Activated CD4-positive, alpha-beta T cell treated with anti-CD3 and anti-CD28 coated beads, Interleukin-10, Interleukin-2, amounts not matched to agents 100 ng/mL and 50 ng/mL, durations not matched to agents 16 hours and 8 hours (primary cell): Measurements from ENCODE around the gene PFKP.

Source experiments
- DNase-seq: peaks from one replicate; pipeline ENCODE4 v3.0.0-alpha.2; 2020

The PFKP gene

DNA sequence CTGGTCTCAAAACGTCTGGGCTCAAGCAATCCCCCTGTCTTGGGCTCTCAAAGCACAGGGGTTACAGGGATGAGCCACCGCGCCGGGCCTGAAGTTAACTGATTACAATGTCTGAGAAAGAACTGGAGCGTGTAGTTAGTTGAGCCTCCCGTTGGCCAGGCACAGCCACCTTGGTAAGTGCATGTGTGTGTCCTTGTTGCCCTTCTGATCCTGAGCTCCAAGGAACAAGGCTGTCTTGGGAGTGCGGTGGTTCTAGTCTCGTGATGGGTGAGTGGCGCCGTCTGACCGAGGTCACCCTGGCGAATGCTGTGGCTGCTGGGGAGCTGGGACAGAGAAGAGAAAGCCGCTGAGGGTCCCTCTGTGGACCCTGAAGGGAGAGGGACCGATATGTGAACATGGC, 54.7 kb downstream of the PFKP start:
- no peak for DNase-seq

DNA sequence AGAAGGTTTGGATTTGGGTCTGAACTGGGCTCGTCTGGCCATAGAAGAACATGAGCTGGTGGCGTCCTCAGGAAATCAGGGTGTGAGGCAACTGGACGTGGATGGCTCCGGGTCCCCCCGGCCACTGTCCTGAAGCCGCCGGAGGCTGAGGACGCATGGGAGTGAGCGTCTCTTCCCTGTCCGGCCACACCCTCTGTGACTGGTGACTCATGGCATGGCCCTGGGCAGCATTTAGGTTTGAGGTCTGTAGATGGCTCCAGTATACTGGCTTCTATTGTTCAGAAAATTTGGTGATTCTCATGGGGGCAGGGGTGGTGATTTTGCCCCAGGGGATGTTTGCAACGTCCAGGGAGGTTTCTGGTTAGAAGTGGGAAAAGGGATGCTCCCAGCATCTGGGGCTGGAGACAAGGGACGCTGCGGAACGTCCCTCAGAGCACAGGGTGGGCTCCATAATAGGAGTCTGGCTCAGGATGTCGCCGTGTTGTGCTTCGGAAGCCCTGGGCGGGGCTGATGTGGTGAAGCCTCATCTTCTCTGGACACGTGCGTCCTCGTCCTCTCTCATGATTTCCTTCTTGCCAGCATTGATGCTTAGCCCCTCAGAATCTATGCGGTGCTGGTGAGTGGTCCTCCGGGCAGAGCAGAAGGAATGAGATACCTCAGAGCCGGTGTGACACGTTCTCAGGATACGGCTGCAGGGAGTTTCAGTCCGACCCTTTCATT, 55.3 kb downstream of the PFKP start:
- no peak for DNase-seq

DNA sequence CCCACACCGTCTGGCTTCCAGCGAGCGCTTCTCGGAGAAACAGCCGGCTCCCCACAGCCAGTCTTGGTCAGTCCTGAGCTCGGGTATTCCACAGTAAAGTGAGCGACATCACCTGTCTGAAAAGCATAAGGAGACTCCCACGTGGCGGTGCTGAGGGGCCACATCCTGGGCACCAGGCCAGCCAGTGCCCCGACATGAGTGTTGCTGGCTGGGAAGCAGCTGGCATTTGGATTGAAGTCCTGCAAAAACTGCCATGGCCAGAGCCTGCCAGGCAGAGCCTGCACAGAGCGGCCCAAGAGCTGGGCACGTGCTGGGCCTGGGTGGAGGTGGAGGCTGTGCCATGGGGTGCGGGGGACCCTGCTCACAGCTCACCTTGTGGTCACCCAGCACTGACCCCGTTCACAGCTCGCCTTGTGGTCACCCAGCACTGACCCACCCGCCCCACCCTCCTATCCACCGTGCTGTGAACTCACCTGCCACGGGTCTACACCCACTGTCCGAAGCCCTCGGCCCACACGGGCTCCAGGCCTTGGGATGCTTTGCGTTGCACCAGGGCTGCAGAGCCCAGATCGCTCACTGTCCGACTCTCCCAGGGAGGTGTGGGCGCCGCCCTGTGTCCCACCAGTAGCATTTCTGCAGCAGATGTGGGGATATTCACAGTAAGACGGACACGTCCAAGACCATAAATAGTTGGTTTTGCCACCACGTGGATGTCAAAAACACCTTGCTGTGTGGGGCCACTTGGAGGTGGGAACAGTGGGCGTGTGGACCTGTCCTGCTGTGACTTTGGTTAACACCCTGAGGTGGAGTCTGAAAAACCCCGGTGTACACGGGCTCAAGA, 56.4 kb downstream of the PFKP start:
- no peak for DNase-seq

DNA sequence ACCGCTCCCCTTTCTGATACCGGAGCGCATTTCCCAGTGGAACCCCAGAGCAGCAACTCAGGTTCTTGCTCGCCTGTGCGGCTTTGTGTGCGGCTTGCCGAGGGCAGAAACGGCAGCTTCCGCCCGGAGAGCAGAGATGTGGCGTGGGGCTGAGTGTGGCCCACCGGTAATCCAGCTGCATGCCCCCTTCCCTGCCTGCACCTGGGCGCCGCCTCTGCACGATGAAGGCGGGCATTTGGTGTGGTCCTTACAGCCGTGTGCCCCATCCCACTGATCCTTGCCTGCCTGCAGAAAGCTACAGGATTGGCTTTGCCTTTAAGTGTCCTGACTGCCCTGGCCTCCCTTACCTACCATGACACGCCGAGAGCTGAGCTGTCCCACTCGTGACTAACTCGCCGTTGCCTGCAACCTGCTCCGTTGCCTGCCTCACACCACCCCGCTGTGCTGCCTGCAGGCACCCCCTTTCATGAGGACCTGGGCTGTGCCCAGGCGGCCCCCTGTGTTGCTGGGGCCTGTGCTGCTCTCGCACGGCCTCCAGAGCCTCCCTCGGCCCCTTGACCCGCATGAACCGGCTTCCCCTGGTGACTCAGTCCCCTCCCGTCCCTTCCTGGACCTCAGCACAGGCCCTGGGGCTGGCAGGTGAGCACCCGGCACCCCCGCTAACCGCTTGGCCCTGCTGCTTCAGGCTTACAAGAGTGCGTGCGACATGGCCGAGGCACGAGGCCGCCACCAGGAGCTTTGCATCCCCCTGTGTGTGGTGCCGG, 57.2 kb downstream of the PFKP start:
- no peak for DNase-seq

DNA sequence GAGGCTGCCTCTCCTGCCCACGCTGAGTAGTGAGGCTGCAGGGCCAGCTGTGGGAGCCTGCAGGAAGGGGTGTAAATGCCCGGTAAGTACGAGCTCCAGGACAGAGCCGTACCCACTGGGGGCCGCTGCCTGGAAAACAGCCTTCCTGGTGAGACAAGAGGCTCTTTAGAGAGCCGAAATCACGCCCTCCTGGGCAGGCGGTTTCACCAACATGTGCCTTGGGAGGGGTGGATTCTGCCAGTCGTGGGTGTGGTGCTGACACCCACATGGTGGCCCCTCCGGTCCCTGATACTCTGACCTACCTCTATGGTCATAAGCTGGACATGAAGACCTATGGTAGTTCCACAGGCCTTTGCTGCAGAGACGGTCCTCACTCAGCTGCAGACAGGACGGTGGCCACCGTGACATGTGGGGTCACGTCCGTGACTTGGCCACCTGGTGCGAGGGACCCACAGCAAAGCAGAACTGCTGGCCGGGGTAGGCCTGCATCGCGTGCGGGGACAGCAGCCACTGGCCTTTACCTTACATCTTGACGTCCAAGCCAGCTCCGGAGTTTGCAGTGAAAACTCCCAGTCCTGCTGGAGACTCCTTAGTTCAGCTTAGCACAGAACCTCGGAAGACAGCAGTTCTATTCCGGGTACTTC, 58.3 kb downstream of the PFKP start:
- no peak for DNase-seq

DNA sequence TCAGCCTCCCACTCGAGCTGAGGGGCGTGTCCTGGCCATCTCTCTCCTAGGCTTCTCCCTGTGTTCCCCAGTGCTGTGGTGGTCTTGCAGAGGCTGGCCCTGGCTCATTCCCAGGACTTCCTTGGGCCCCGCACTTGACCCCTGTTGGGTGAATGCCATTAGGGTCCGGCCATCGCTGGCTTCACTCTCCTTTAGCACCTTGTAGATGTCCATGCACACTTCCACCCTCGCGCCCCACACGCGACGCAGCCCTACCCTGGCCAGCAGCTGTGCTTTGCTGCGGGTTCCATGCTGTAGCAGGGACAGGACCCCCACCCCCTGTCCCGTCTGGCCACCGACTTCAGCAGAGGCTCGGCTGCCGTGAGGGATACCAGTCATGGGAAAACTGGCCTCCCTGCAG, 58.9 kb downstream of the PFKP start:
- no peak for DNase-seq

DNA sequence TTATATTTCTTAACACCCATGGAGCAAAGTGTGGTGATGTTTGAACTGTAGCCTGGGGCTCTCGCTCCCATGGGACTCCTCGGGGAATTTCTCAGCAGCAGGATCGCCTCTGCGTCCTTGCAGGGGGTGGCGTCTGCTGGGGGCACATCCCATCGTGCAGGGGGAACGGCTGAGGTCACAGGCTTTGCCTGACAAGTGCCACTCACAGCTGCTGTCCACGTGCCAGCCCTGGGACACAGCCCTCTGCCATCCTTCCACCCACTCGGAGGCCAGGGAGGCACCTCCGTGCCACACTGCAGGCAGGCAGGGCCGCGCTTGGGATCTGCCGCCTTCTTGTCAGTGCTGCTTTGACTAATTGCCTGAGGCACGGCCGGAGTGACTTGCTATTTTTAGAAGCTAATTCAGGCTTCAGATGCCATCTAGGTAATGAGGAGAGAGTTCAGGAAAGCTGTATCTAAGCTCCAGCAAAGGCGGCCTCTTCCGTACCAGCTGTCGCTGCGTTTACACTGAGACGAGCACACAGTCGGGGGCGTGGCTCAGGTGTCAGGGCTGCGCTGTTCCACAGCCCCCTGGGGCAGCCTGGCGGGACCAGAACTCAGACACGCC, 59.5 kb downstream of the PFKP start:
- no peak for DNase-seq

DNA sequence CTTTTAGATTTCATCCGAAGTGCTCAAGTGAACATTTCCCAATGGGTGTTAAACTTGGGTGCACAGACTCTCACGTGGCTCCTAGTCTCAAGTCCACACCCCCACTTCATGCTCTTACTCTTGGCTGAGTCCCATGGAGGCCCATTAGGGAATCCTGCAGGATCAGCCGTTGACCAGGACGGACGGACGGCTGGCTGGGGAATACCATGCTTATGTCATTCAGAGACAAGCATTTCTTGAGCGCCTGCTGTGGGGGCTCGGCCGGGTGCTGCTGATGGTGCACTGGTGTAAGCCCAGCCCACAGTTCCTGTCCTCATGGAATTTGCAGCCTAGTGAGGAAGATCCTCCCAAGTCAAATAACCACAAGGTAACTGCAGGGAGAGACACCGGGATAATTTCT, 60.6 kb downstream of the PFKP start:
- DNase-seq = no peak

DNA sequence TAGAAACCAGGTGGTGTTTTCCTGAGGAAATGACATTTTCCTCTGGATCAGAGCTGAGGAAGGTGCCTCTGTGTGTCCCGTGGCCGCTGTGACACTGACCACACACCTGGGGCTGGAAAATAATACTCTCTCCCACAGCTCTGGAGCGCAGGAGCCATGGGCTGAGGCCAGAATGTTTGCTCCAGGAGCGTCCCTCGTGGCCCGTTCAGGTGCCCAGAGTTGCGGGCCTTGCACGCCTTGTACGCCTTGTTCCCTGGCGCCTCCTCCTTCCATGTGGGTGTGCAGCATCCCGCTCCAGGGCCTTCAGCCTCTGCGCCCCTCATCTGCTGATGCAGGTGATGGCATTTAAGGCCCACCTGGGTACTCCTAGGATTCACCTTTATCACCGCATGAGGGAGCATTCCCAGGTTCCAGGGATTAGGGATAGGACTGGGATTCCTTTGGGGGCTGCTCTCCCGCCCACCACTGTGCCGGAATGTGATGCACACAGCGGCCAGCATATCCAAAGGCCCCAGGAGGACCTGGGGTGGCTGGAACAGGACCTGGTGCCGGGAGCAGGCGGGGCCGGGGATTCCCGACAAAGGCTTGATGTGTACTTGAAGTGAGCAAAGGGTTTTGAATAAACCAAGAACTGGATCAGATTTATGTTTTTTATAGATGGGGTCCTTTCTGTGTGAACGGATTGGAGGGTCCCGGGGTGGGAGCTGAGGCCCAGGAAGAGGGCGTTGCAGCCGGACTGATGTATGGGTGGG, 61.2 kb downstream of the PFKP start:
- no peak for DNase-seq

DNA sequence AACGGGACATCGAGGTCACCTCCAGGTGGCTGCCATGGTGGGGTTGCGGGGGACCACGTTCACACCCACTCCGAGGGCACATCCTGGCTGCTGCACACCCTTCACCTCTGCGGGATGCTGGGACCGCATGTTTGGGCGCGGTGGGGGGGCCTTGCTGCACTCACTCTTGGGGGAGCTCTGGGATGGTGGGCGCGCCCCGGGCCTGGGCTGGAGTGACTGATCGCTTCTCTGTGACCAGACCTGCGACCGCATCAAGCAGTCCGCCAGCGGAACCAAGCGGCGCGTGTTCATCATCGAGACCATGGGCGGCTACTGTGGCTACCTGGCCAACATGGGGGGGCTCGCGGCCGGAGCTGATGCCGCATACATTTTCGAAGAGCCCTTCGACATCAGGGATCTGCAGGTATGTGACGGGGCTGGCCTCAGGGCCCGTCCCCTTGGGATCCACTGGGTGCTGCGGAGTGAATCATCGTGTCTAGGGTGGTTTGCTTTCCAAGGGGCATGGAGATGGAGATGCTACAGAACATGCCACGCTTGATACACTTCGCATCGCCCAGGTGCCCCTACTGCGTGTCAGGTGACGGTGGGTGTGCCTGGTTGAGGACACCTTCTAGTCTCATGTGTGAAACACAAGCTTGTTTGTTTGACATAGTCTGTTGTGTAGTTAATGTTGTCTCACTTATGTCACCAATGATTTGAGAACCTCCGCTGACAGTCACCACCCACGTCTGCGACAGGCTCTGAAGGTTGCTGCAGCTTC, 62.4 kb downstream of the PFKP start:
- DNase-seq = no peak

DNA sequence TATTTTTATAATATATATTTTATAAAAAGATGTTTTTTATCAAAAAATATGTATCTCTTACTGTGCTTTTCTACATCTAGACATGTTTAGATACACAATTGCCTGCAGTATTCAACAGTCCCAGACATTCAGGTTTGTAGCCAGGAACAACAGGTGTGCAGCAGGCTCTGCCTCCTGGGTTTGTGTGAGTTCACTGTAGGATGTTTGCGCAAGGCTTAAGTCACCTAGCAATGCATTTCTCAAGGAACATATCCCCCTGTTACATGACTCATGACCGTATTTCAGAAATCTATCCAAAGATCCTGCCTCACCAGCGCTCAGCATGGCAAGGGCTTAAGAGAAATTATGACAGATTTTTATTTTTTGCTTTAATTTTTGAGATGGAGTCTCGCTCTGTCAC, 63.8 kb downstream of the PFKP start:
- no peak for DNase-seq

DNA sequence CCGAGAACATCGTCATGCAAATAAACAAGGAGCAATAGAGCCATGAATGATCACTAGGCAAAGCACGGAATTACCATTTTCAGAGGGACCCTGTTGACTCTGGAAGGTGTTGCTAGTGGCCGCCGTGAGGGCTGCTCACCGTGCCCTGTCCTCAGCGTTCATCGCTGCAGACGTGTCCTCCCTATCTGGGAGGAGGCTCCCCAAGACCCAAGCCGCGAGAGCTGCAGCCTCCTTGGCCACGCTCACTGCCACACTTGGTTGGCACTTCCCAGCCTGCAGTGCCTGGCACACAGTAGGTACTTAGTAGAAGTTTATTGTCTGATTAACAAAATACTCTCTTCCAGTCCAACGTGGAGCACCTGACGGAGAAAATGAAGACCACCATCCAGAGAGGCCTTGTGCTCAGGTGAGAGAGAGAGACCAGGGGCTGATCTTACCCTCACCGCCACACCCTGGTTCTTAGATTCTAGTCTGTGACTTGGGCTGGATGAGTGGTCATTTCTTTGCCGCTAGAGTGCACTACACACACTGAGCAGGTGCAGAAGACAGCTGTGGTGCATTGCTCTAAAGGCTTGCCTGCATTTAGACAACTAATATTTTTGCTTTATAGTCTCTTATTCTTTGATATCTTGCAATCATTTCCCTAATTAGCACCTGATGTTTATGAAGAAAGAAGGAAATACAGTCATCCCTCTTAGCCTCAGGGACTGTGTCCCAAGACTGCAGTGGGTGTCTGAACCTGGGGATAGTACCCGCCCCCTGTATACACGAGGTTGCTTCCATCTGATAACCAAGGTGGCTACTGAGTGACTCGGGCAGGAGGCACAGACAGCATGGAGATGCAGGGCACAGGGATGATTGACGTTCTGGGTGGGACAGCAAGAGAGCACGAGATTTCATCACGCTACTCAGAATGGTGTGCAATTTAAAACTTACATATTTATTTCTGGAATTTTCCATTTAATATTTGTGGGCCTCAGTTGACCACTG, 65.0 kb downstream of the PFKP start:
- DNase-seq = no peak

DNA sequence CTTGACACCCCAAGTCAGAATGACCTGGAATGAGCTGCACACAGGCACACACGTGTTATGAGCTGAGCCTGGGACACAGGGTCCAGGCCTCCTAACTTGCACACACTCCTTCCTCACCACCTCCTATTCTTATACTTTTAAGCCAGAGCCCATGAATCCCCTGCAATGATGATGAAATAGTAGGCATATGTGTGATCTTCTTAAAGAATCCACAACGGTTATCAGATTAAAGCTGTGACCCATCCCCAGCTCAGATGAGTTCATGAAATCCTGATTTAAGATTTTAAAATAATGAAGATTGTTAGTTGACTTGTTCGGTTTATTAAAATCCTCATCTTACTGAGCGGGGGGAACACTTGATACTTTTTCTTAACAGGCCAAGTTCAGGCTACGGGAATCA, 66.6 kb downstream of the PFKP start:
- DNase-seq = no peak

DNA sequence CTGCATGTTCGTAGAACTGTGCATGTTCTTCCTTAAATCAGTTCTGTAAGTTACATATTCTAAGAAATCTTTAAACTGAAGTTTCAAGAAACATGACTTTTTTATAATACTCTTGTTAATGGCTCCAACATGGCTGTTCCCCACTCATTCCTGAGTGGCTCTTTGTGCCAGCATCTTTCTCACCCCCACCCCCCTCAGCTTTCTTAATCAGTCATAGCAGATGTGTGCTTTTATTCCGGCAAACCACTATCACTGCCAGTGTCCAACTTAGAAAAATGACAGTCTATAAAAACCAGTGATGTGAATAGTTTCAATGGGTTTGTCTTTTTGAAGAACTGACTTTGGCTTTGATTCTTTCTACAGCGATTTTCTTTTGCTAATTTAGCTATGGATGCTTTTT, 67.7 kb downstream of the PFKP start:
- DNase-seq = no peak

DNA sequence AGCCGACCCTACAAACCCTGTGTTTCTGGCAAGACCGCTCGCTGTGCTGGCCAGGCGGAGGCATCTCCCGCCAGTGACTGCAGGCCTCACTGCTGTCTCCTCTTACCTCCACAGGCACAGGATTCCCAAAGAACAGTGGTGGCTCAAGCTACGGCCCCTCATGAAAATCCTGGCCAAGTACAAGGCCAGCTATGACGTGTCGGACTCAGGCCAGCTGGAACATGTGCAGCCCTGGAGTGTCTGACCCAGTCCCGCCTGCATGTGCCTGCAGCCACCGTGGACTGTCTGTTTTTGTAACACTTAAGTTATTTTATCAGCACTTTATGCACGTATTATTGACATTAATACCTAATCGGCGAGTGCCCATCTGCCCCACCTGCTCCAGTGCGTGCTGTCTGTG, 69.0 kb downstream of the PFKP start:
- no peak for DNase-seq

DNA sequence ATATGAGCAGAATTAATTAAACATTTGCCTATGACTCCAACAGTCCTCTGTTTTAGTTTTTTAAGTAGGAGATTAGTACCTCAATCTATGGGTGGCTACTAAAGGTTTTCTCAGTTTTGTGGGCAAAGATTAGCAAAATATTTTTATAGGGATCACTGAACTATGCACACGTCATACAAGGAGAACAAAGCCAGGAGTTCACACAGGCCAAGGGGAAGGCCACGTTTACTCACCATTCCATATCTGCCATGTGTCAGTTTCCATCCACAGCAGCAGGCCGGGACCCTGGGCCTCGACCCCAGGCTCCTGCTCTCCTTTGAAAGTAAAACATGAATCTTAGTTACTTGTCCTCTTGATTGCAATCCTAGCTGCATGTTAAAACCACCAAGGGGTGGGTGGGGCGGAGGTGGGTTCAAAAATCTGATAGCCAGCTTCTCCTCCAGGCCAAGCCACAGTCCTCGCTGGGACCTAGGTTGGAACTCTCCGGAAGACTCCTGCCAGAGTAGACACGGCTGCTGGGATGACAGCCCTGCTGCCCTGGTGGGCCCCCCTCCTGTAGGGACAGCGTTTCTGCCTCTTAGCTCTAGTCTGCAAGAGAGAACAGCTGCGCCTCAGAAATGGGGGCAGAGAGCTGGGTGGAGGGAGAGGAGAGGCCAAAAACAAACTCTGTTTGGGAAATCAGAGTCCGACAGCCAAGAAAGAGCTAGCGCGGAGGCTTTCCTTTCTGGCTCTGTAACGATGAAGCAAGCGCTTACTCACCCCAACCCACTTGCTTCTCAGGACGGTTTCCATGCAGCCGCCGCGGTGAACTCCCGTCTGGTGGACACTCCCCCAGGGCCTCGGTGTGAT, 69.6 kb downstream of the PFKP start:
- DNase-seq = no peak

DNA sequence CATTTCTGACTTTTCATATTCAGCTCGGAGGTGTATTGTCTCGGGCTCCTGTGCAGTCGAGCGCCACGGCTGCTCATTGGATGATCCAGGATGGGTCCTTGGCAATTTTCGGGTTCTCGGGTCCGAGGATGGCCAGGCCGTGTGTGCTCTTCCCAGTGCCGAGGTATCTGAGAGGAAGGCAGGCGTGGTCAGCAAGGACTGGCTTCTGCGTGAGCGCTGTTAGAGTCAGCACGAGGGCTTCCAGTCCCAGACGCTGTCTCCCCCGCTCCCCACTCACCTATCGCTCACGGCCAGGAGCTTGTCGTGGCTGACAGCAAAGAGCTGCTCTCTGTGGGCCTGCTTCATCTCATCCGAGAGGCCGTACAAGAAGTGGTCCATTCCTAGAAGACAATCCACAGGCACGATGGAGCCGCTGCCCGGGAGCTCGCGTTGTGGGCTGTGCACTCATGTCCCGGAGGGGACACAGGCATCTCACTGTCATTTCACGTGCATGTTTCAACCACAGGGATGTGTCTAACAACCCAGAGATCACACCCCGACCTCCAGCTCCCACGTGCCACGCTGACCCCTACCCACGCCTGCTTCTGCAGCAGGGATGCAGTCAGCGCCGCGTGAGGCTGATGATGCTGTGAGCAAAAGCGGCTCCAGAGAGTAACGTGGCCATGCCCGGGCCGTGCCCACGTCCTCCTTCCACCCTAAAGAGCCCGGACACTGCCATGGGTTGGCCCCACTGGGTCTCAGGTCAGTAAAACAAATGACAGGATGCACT, 70.8 kb downstream of the PFKP start:
- DNase-seq = no peak

DNA sequence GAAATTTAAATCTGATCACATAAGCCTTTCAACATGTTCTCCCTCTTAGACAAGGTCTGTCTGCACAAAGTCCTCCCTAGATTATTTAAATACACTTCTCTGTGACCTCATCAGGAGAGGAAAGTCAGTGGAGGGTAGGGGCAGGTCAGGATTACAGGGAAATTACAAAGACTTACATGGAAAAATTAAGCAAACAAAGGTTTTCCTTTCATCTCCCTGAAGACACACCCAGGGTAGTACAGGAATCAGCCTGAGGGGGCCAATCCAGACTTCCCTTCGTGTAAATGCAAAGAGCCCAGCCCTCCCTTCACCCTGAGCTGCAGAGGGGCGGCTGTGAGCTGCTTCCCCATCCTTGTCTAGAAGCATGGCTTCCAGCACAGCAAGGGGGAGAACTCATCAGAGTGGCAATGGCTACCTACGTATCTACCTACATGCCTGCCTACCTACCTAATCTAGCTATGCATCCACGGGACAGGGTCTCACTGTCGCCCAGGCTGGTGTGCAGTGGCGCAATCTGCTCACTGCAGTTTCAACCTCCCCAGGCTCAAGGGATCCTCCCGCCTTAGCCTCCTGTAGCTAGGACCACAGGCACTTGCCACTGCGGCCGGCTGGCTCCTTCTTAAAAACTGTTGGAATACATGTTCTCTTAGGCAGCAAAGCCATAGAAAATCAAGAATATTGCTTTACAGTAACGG, 72.0 kb downstream of the PFKP start:
- DNase-seq = no peak
